GM12878 (cell line): ENCODE measurements around the gene SFTPB. TPM values are rescaled to one million over a fixed set of nuclear protein-coding genes. Genes with fewer than 3 reads are reported as not detected.

Experiments
- ATAC-seq: fragments of 200-7000 bp; cut with Tn5 transposase; 3 replicates; pipeline ENCODE4 v1.9.1; 2020; ENCODE audit warnings: mild to moderate bottlenecking, moderate library complexity
- BruUV-seq: library from RNA; stranded (reverse); fragments of 400-500 nt; replicated peaks from 2 replicates; lab custom pipeline; 2021; lab: Mats Ljungman, UMichigan
- CTCF ChIA-PET: fragments of 300-600 bp; sonication (Branson Sonifier 250); formaldehyde crosslinking; extraction: SDS; loops from one replicate; lab custom pipeline; 2021; ENCODE audit warnings: inconsistent platforms; lab: Yijun Ruan, JAX
- POLR2A ChIA-PET: fragments of 350-600 bp; formaldehyde crosslinking; extraction: SDS; loops from one replicate; lab custom pipeline; 2021; ENCODE audit warnings: inconsistent platforms; lab: Charles Lee
- RAD21 ChIA-PET: fragments of 300-600 bp; sonication (Branson Sonifier 250); formaldehyde crosslinking; loops from one replicate; lab custom pipeline; 2023; ENCODE audit warnings: antibody characterized with exemption; ENCODE audit not compliant: unreplicated experiment; lab: Charles Lee
- SMC1A ChIA-PET: fragments of 300-600 bp; sonication (Branson Sonifier 250); formaldehyde crosslinking; loops from one replicate; lab custom pipeline; 2023; ENCODE audit not compliant: unreplicated experiment, uncharacterized antibody; lab: Charles Lee
- DNase-seq: peaks from one replicate; pipeline ENCODE4 v3.0.0-alpha.2; 2011; ENCODE audit warnings: low read depth, low spot score
- FAIRE-seq: peaks from 3 replicates; lab custom pipeline; 2011; peaks lifted over from hg19 to GRCh38; lab: Jason Lieb, UNC
- H2AFZ ChIP-seq: 2 replicates; pipeline ENCODE4 v1.6.0; 2011; ENCODE audit warnings: low read depth, low read length, control low read depth; ENCODE audit not compliant: control insufficient read depth
- H3K27ac ChIP-seq: 2 replicates; pipeline ENCODE4 v1.5.1; 2011; ENCODE audit warnings: control low read depth; ENCODE audit not compliant: control insufficient read depth, insufficient read depth
- H3K27me3 ChIP-seq, 2 experiments: replicated peaks in 1 of 2; 2 replicates each; pipeline versions ENCODE4 v1.6.0 to v1.6.1; 2011; ENCODE audit warnings: low read length in 1 of 2; ENCODE audit not compliant: control insufficient read depth in 2 of 2, insufficient read depth in 2 of 2
- H3K36me3 ChIP-seq, 2 experiments: 2 replicates each; pipeline ENCODE4 v1.5.1; 2011; ENCODE audit warnings: low read length in 1 of 2; ENCODE audit not compliant: control insufficient read depth in 2 of 2, insufficient read depth in 2 of 2
- H3K4me1 ChIP-seq: 2 replicates; pipeline ENCODE4 v1.6.1; 2011; ENCODE audit warnings: mild to moderate bottlenecking, low read length, moderate library complexity, mixed read lengths; ENCODE audit not compliant: control insufficient read depth, insufficient read depth
- H3K4me2 ChIP-seq: 2 replicates; pipeline ENCODE4 v1.6.0; 2011; ENCODE audit warnings: control low read depth; ENCODE audit not compliant: control insufficient read depth, insufficient read depth
- H3K4me3 ChIP-seq: fragments of 200-600 bp; sonication (generic); 2 replicates; pipeline ENCODE4 v1.5.1; 2016
- H3K79me2 ChIP-seq: 2 replicates; pipeline ENCODE4 v1.6.0; 2011; ENCODE audit warnings: low read length; ENCODE audit not compliant: control insufficient read depth, insufficient read depth
- H3K9ac ChIP-seq: 2 replicates; pipeline ENCODE4 v1.8.0; 2011; ENCODE audit warnings: low read length, control low read depth, mixed read lengths; ENCODE audit not compliant: control insufficient read depth, insufficient read depth
- H3K9me3 ChIP-seq: replicated peaks from 3 replicates; pipeline ENCODE4 v1.5.1; 2011; ENCODE audit warnings: mild to moderate bottlenecking, low read length; ENCODE audit not compliant: control insufficient read depth, insufficient read depth
- H4K20me1 ChIP-seq: 2 replicates; pipeline ENCODE4 v1.6.0; 2011; ENCODE audit not compliant: control insufficient read depth, insufficient read depth
- CHD2 ChIP-seq: IDR thresholded peaks from 2 replicates; pipeline ENCODE4 v1.6.1; 2011; ENCODE audit warnings: low read depth, low read length, improper control_type of control experiment, borderline replicate concordance
- HDAC2 ChIP-seq: fragments of 200-600 bp; sonication (generic); IDR thresholded peaks from 2 replicates; pipeline ENCODE4 v1.6.1; 2017
- HDAC6 ChIP-seq: fragments of 200-600 bp; sonication (generic); IDR thresholded peaks from one replicate; pipeline ENCODE4 v1.8.0; 2017; ENCODE audit warnings: antibody characterized with exemption; ENCODE audit not compliant: unreplicated experiment
- KAT2A ChIP-seq: conservative IDR thresholded peaks from 2 replicates; pipeline ENCODE4 v1.6.1; 2011; ENCODE audit warnings: low read depth, low read length; ENCODE audit not compliant: control insufficient read depth
- POLR2AphosphoS2 ChIP-seq: IDR thresholded peaks from 2 replicates; pipeline ENCODE4 v1.6.1; 2011; ENCODE audit warnings: low read depth, mild to moderate bottlenecking, low read length, improper control_type of control experiment, moderate library complexity
- RB1 ChIP-seq: fragments of 450-650 bp; formaldehyde crosslinking; IDR thresholded peaks from 2 replicates; pipeline ENCODE4 v1.6.1; 2017; ENCODE audit warnings: mild to moderate bottlenecking, borderline replicate concordance
- TBL1XR1 ChIP-seq: IDR thresholded peaks from 2 replicates; pipeline ENCODE4 v1.6.1; 2012; ENCODE audit warnings: low read depth, low read length, improper control_type of control experiment
- ZBED1 ChIP-seq: IDR thresholded peaks from 2 replicates; pipeline ENCODE4 v1.6.1; 2016; ENCODE audit warnings: borderline replicate concordance
- WGBS: methylation state at CpG from one replicate; pipeline ENCODE4 v1.1.6; 2016; ENCODE audit warnings: low lambda C conversion rate; ENCODE audit not compliant: insufficient replicate concordance, insufficient coverage; ENCODE audit errors: missing lambda C conversion rate; 5-methylcytosine and 5-hydroxymethylcytosine counted together
- in situ Hi-C: fragments of 300-500 bp; cut with MboI; formaldehyde crosslinking; loops from 9 replicates; pipeline ENCODE4 v1.14.3; 2018; ENCODE audit warnings: mixed read lengths
- intact Hi-C: fragments of 100-400 bp; cut with micrococcal nuclease; formaldehyde crosslinking; loops from one replicate; pipeline ENCODE4 v1.14.2; 2022; ENCODE audit not compliant: unreplicated experiment
- polyA plus RNA-seq, 11 experiments: library from polyadenylated mRNA; depleted of rRNA in 4 of 11; unstranded in 6 of 11; stranded (reverse) in 5 of 11; fragments of >200 nt; fragmentation: Nextera tagmentation in 4 of 11; fragmentation: Illumina TruSeq in 1 of 11; extraction: Ambion mirVana in 4 of 11; extraction: Trizol in 1 of 11; gene quantifications; 1 replicate in 1 of 11; 2 replicates in 10 of 11; pipeline versions ENCODE4 v1.2.1 to v1.2.3, GENCODE V29; 2011 to 2016; ENCODE audit warnings: inconsistent platforms in 2 of 11, missing spikeins in 2 of 11, low read depth in 1 of 11
- total RNA-seq, 4 experiments: library from RNA; depleted of rRNA in 3 of 4; stranded (reverse); fragments of >200 nt in 3 of 4; fragmentation: Illumina TruSeq in 1 of 4; extraction: Trizol in 1 of 4; gene quantifications; 2 replicates each; pipeline versions ENCODE4 v1.2.1 to v1.2.3, GENCODE V29; 2013 to 2021

SFTPB gene
- total and polyA plus RNA-seq, 10 of the 15 experiments (the other 5 are each of a cell fraction or from before 2014, with no cell fraction given): 0.02 to 5.3 TPM; not detected in 8

- DNase-seq: no peak
- FAIRE-seq: no peak
- TF ChIP-seq POLR2AphosphoS2: no peak
- no peak for TF ChIP-seq TBL1XR1
- TF ChIP-seq CHD2: no peak
- TF ChIP-seq ZBED1: no peak
- no peak for TF ChIP-seq HDAC6
- no peak for TF ChIP-seq RB1
- TF ChIP-seq HDAC2: no peak
- no peak for TF ChIP-seq KAT2A
- H3K4me3 ChIP-seq: no peak overlapping the region
- no peaks in the 10 kb centered on the region for H3K79me2 ChIP-seq
- H3K4me2 ChIP-seq: no peak overlapping the region
- intact Hi-C loops (no loop called here), in situ Hi-C loops (no loop called here)
- peaks cover 28 to 29% of the 10 kb centered on the region in 2 experiments for H3K36me3 ChIP-seq
- H4K20me1 ChIP-seq: no peaks in the 10 kb centered on the region
- no peak for ATAC-seq
- no peak overlapping the region for H3K9ac ChIP-seq
- WGBS: 97% methylated on average over 9 of the region's 9 CpGs
- ChIA-PET SMC1A (interaction anchor here (0.5 to 2.9 kb wide), 5 partner anchors 9 to 55 kb away, joined by 3 to 11 read pairs (median 3); no protein-coding TSS in a partner anchor), CTCF (interaction anchor here (0.6 to 3.3 kb wide), 13 partner anchors 10 to 108 kb away, joined by 3 to 36 read pairs (median 4); partner anchors contain the start of genes C2orf68 and GNLY), POLR2A (interaction anchor here (0.7 to 1.0 kb wide), 2 partner anchors 21 to 54 kb away, joined by 3 read pairs; partner anchors contain the start of gene RNF181), RAD21 (interaction anchor here (1.1 to 4.1 kb wide), 3 partner anchors 12 to 58 kb away, joined by 3 to 16 read pairs (median 5); no protein-coding TSS in a partner anchor)
- no peaks in the 10 kb centered on the region for H3K9me3 ChIP-seq
- BruUV-seq: no TSS peak
- H3K27me3 ChIP-seq: no peaks in the 10 kb centered on the region
- H3K27ac ChIP-seq: no peak overlapping the region
- peaks cover 13% of the 10 kb centered on the region for H3K4me1 ChIP-seq
- H2AFZ ChIP-seq: no peak overlapping the region
Measured at GRCh38 chr2:85649201-85650190, 18.5 kb downstream of the SFTPB start.
